Left renal cortex interstitium (tissue), 4 donors: ENCODE data around the gene GMCL2. TPM values are rescaled to one million over a fixed set of nuclear protein-coding genes. Genes with fewer than 3 reads are reported as not detected.
A peak's percentile ranks its signal among the peaks of the same experiment; 100 is the strongest.
"Not testable (repeated sequence)": the region's sequence is repeated elsewhere in the genome, so short reads cannot be mapped to it uniquely, and the experiment has no call there.

ENCODE experiments used
- DNase-seq, 4 donors: peaks; one replicate each; pipeline ENCODE4 v3.0.0-alpha.2; 2013; ENCODE audit warnings: low read depth in 4 of 4, low spot score in 2 of 4, missing footprints in 1 of 4
- polyA plus RNA-seq, 4 donors: library from polyadenylated mRNA; unstranded; fragments of 120-200 nt; gene quantifications; one replicate each; pipeline ENCODE4 v1.2.1, GENCODE V29; 2013; ENCODE audit not compliant: insufficient read length in 4 of 4

The GMCL2 gene
- polyA plus RNA-seq, 4 donors, result 0.06 TPM; not detected in 2

- DNase-seq, result no peak
These were observed 20.2 kb upstream of the GMCL2 start for GRCh38 chr5:178207183-178207916.

GRCh38 chr5:178206166-178207101, 19.3 kb upstream of the GMCL2 start:
- no peak for DNase-seq

- DNase-seq, result no peak
These were observed 18.5 kb upstream of the GMCL2 start for GRCh38 chr5:178205749-178206047.

GRCh38 chr5:178204935-178205748, 18.0 kb upstream of the GMCL2 start:
- peak in 2 of 4 donors; percentile 44 to 66 for DNase-seq

- DNase-seq, result peak; percentile 91 to 96 (median 92)
These were observed 17.2 kb upstream of the GMCL2 start, which contains the start of gene HNRNPAB for GRCh38 chr5:178204182-178204934. Gene HNRNPAB, plus strand, starts transcription at chr5:178204533. Its CDS starts 305 bp downstream, at chr5:178204838.

GRCh38 chr5:178203670-178204181, 16.6 kb upstream of the GMCL2 start:
- DNase-seq, result no peak

- DNase-seq, result no peak
These were observed 15.4 kb upstream of the GMCL2 start for GRCh38 chr5:178202541-178202940.

- DNase-seq, result no peak
These were observed 14.7 kb upstream of the GMCL2 start for GRCh38 chr5:178201927-178202235.

GRCh38 chr5:178201221-178201926, 14.2 kb upstream of the GMCL2 start:
- DNase-seq, result no peak

- DNase-seq, result no peak
These were observed 12.6 kb upstream of the GMCL2 start for GRCh38 chr5:178199581-178200434.

- no peak for DNase-seq
These were observed 11.5 kb upstream of the GMCL2 start for GRCh38 chr5:178198706-178199105.

GRCh38 chr5:178198151-178198550, 11.0 kb upstream of the GMCL2 start:
- DNase-seq, result not testable (repeated sequence)

GRCh38 chr5:178196986-178197385, 9.8 kb upstream of the GMCL2 start:
- no peak for DNase-seq

GRCh38 chr5:178196281-178196812, 9.2 kb upstream of the GMCL2 start:
- no peak for DNase-seq

- DNase-seq, result no peak
These were observed 6.9 kb upstream of the GMCL2 start for GRCh38 chr5:178194026-178194425.

- no peak for DNase-seq
These were observed 6.2 kb upstream of the GMCL2 start for GRCh38 chr5:178193251-178193809.

- no peak for DNase-seq
These were observed 5.6 kb upstream of the GMCL2 start for GRCh38 chr5:178192787-178193186.

- DNase-seq, result no peak
These were observed 5.1 kb upstream of the GMCL2 start for GRCh38 chr5:178192244-178192643.
